ENCODE measurements around the gene MRPS2.
"Not testable (repeated sequence)": the region's sequence is repeated elsewhere in the genome, so short reads cannot be mapped to it uniquely, and the experiment has no call there.

MRPS2 gene

GRCh38 chr9:135500525-135501260, at the start of gene MRPS2:
TSS of gene MRPS2 (plus strand) at chr9:135500682. CDS start at chr9:135500711, 29 bp downstream.
- peak; percentile 97 for TF ChIP-seq CTCF (IDR thresholded peaks at IDR 0.05)
- TF ChIP-seq ZFX (IDR thresholded peaks at IDR 0.05; ENCODE audit: borderline replicate concordance), result no peak
- peak within 1 kb of the TSS; percentile 77 for H3K27ac ChIP-seq

DNA sequence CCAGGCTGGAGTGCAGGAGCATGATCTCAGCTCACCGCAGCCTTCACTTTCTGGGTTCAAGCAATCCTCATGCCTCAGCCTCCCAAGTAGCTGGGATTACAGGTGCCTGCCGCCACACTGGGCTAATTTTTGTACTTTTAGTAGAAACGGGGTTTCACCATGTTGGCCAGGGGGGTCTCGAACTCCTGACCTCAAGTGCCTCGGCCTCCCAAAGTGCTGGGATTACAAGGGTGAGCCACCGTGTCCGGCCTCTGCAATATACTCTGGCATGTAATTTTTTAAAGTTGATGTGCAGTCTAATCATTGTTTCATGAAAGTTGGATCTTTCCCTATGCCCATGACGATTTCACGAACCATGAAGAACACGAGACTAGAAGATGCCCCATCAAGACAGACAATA, 49.5 kb upstream of the MRPS2 start:
- TF ChIP-seq ZFX (IDR thresholded peaks at IDR 0.05; ENCODE audit: borderline replicate concordance), result no peak
- TF ChIP-seq CTCF (IDR thresholded peaks at IDR 0.05), result no peak
- no peak overlapping the region for H3K27ac ChIP-seq

DNA sequence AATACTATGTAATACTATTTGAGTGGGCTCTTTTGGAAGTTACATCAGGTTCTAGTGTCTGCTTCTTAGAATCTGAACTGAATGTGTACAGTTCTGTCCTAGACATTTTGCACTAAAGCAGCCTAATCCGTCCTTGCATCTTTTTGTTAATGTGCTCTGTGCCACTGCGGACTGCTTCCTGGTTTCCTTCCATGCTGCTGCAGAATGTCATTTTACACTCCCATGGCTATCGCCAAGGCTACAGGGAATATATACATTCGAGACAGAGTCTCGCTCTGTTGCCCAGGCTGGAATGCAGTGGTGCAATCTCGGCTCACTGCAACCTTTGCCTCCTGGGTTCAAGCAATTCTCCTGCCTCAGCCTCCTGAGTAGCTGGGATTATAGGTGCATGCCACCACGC, 48.6 kb upstream of the MRPS2 start:
- not testable (repeated sequence) for H3K27ac ChIP-seq

DNA sequence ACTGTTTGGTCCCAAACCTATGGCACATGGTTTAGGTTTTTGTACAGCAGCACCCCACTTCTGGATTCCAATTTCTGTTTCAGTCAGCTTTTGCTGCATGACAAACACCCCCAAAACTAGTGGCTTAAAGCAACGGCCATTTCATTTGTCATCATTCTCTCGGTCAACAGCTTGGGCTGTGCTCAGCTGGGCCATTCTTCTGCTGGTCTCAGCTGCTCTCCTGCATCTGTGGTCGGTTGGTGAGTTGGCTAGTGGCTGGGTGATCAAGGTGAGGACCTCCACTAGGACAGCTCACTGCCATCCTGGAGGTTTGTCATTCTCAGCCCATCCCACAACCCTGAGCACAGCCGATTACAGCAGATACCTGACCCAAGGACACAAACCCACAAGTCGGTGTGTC, 45.7 kb upstream of the MRPS2 start:
- TF ChIP-seq CTCF (IDR thresholded peaks at IDR 0.05), result no peak
- no peak for TF ChIP-seq ZFX (IDR thresholded peaks at IDR 0.05; ENCODE audit: borderline replicate concordance)
- no peak overlapping the region for H3K27ac ChIP-seq

GRCh38 chr9:135455401-135456030, 45.0 kb upstream of the MRPS2 start:
- TF ChIP-seq ZFX (IDR thresholded peaks at IDR 0.05; ENCODE audit: borderline replicate concordance) (no peak), CTCF (IDR thresholded peaks at IDR 0.05) (no peak)
- H3K27ac ChIP-seq, result no peak overlapping the region

GRCh38 chr9:135456436-135457104, 43.9 kb upstream of the MRPS2 start:
- no peak overlapping the region for H3K27ac ChIP-seq
- TF ChIP-seq CTCF (IDR thresholded peaks at IDR 0.05) (no peak), ZFX (IDR thresholded peaks at IDR 0.05; ENCODE audit: borderline replicate concordance) (no peak)

GRCh38 chr9:135458478-135458877, 42.0 kb upstream of the MRPS2 start:
- H3K27ac ChIP-seq, result not testable (repeated sequence)

DNA sequence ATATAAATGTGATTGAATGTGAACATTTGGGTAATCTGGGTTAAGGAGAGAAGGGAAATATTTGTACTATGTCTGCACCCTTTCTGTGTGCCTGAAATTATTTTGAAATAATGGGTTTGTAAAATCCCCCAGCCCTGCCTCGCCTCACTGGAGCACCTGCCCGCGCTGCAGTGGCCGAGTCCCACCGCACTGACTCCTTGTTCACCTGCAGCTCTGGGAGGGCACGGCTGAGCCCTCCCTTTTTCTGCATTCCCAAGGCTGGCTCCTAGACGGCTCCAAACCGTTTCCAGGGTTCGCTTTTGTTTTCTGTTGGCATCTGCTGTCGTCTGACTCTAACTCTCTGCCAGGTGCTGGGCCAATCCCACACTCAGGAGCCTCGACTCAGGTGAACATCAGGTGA, 38.5 kb upstream of the MRPS2 start:
- no peak overlapping the region for H3K27ac ChIP-seq
- TF ChIP-seq ZFX (IDR thresholded peaks at IDR 0.05; ENCODE audit: borderline replicate concordance) (no peak), CTCF (IDR thresholded peaks at IDR 0.05) (no peak)
